ENCODE results near the gene TNFRSF25.

DNA sequence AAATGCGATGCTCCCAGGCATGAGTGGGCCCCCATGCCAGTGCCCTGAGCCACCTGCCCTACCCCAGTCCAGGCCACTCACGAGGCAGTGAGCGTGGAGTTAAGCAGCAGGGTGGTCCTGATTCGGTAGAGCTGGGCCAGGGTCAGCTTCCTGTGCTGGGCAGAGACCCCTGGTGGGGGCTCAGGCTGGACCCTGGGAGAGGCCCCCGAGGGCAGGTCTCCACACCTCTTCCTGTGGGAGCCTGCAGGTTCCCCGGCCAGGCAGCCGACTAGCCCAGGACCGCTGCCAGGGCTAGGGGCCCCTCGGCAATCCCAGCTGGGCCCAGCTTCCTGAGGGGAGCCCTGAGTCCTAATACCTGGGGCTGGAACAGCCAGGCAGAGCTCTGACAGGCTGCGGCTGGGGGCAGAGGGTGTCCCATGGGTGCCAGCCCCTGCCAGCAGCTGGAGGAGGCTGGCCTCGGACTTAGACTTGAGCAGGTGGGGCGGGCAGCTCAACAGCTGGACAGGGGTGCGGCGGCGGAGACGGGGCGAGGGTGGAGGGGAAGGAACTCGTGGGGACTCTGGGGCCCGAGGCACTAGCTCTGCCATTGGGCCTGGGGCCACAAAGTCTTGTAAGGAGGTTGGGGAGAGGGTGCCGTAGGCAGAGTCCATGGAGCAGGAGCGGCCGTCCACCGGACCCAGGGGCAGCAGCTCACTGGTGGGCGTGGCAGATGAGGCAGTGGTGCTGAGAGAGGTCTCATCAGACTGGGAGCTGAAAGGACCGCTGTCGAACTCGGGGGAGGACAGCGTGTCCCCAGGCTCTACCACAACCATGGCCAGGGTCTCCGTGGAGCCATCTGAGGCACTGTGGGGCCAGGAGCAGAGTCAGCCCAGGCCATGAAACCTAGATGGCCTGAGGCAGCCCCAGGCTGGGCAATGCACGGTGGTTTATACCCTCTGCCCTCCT lies 2.0 kb upstream of the TNFRSF25 start:
- TF ChIP-seq, protein P1, sequence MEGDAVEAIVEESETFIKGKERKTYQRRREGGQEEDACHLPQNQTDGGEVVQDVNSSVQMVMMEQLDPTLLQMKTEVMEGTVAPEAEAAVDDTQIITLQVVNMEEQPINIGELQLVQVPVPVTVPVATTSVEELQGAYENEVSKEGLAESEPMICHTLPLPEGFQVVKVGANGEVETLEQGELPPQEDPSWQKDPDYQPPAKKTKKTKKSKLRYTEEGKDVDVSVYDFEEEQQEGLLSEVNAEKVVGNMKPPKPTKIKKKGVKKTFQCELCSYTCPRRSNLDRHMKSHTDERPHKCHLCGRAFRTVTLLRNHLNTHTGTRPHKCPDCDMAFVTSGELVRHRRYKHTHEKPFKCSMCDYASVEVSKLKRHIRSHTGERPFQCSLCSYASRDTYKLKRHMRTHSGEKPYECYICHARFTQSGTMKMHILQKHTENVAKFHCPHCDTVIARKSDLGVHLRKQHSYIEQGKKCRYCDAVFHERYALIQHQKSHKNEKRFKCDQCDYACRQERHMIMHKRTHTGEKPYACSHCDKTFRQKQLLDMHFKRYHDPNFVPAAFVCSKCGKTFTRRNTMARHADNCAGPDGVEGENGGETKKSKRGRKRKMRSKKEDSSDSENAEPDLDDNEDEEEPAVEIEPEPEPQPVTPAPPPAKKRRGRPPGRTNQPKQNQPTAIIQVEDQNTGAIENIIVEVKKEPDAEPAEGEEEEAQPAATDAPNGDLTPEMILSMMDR (conservative IDR thresholded peaks at IDR 0.05 in 1 of 2, IDR thresholded peaks at IDR 0.05 in 1 of 2; ENCODE audit: low read depth in 1 of 2, low read length in 2 of 2) = no peak
- TF ChIP-seq EZH2 (IDR thresholded peaks at IDR 0.05; ENCODE audit: low read length, missing control alignments) = no peak

Data from fibroblast of lung (primary cell).